ENCODE measurements around the gene TSFM. TPM values are rescaled to one million over a fixed set of nuclear protein-coding genes. Genes with fewer than 3 reads are reported as not detected.

The TSFM gene
- total and polyA plus RNA-seq, 3 donors from 2014 or later = 26.9 to 51.2 (median 30.0) TPM

DNA sequence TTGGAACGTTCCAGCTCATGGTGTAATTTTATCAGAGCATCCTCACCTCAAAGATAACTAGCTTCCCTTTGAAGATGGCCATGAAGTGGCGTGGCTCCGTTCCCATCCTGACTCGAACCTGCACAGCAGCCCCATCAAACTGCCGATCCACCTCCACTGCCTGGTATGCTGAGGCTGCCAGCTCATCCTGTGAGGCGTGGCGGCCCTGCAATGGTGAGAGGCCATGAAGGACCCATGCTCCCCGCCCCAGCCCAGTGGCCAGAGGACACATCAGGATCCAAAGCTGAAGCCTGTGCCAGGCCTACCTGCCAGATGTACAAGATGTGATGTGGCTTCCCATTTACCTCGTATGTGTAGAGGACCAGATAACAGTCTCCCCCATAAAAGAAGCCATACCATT lies 24.7 kb downstream of the TSFM start:
- H3K9me3 ChIP-seq = no peaks in the 10 kb centered on the region
- H3K27ac ChIP-seq = no peak overlapping the region
- H3K27me3 ChIP-seq = no peaks in the 10 kb centered on the region
- TF ChIP-seq, protein P1, sequence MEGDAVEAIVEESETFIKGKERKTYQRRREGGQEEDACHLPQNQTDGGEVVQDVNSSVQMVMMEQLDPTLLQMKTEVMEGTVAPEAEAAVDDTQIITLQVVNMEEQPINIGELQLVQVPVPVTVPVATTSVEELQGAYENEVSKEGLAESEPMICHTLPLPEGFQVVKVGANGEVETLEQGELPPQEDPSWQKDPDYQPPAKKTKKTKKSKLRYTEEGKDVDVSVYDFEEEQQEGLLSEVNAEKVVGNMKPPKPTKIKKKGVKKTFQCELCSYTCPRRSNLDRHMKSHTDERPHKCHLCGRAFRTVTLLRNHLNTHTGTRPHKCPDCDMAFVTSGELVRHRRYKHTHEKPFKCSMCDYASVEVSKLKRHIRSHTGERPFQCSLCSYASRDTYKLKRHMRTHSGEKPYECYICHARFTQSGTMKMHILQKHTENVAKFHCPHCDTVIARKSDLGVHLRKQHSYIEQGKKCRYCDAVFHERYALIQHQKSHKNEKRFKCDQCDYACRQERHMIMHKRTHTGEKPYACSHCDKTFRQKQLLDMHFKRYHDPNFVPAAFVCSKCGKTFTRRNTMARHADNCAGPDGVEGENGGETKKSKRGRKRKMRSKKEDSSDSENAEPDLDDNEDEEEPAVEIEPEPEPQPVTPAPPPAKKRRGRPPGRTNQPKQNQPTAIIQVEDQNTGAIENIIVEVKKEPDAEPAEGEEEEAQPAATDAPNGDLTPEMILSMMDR (IDR thresholded peaks at IDR 0.05) = no peak
- TF ChIP-seq POLR2A (IDR thresholded peaks at IDR 0.05) = no peak
- intact Hi-C loops (cut with DNase I; ENCODE audit: low total_unique reads) = loop anchor here (10.0 kb wide), 1 partner anchor 98 kb away; no protein-coding TSS in a partner anchor
- no peak for DNase-seq
- H3K4me3 ChIP-seq = no peak overlapping the region
- no peaks in the 10 kb centered on the region for H3K4me1 ChIP-seq
- H3K36me3 ChIP-seq (ENCODE audit: low read depth, missing control alignments) = no peaks in the 10 kb centered on the region
- 90 to 93% methylated on average over 4 to 9 of the region's 9 CpGs for WGBS, 2 donors

DNA sequence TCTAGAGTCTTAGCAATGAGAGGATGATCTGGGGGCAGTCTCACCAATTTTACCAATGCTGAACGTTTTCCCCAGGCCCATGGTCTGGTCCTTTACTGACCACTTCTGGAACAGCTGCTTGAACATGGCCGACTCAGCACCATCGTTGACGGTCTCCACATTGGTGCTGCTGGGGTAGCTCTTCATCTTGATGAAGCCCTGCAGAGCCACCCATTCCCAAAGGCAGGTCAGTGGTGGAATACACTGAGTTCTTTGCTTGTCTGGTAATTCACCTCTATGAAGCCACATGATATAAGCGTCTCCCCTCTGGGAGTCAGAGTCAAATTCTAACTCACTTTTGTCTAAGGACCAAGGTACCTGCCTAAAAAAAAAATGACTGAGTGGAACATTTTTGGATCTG lies 25.8 kb downstream of the TSFM start:
- H3K27ac ChIP-seq = no peak overlapping the region
- H3K36me3 ChIP-seq (ENCODE audit: low read depth, missing control alignments) = no peaks in the 10 kb centered on the region
- H3K27me3 ChIP-seq = no peaks in the 10 kb centered on the region
- no peak overlapping the region for H3K4me3 ChIP-seq
- WGBS, 2 donors = 92 to 95% methylated on average over 5 of the region's 5 CpGs
- TF ChIP-seq, protein P1 (IDR thresholded peaks at IDR 0.05) = no peak
- no peak for TF ChIP-seq POLR2A (IDR thresholded peaks at IDR 0.05)
- intact Hi-C loops (cut with DNase I; ENCODE audit: low total_unique reads) = loop anchor here (10.0 kb wide), 1 partner anchor 96 kb away; no protein-coding TSS in a partner anchor
- no peaks in the 10 kb centered on the region for H3K4me1 ChIP-seq
- no peak for DNase-seq
- no peaks in the 10 kb centered on the region for H3K9me3 ChIP-seq

DNA sequence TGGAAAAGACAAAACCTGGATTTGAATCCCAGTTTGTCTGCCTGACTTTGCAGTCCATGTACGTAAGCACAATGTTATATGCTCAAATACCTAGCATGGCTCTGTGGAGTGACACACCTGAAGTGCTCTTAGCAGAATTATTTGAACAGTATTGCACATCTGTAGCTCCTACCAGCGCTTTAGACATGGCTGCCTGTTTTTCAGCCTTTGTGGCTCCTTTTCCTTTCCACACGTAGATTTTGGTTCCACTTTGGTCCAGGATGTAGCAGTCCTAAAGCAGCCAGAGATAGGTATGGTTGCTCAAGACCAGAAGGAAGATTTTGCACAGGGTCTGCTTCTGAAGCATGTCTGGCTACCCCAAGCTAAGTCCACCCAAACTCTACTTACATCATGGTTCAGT lies 26.8 kb downstream of the TSFM start:
- TF ChIP-seq, protein P1 (IDR thresholded peaks at IDR 0.05) = no peak
- no peak for TF ChIP-seq POLR2A (IDR thresholded peaks at IDR 0.05)
- DNase-seq = no peak
- Histone ChIP-seq H3K4me3 (no peak overlapping the region), H3K4me1 (peaks cover 5% of the 10 kb centered on the region), H3K36me3 (ENCODE audit: low read depth, missing control alignments) (no peaks in the 10 kb centered on the region), H3K27me3 (no peaks in the 10 kb centered on the region), H3K9me3 (no peaks in the 10 kb centered on the region), H3K27ac (no peak overlapping the region)
- intact Hi-C loops (cut with DNase I; ENCODE audit: low total_unique reads) = loop anchor here (10.0 kb wide), 1 partner anchor 95 kb away; no protein-coding TSS in a partner anchor
- WGBS, 2 donors = 95 to 97% methylated on average over 3 of the region's 3 CpGs

DNA sequence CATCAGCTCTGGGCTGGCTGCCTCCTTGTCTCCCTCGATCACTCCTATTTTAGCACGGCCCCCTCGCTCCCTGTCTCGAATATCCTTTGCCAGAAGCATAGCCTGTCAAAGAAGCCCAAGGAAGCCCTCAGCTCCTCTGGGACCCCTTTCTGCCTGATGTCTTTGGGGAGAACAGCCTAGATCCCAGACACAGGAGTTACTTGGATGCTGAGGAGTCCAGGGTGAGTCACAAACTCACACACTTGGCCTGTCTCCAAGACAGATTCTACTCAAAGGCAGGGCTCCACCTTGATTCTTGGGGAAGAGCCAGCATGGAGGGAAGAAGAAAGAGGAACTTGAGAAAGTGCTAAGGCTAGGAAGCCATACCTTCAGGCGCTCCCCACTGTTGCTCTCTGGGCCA lies 27.9 kb downstream of the TSFM start:
- no peak for DNase-seq
- Histone ChIP-seq H3K9me3 (no peaks in the 10 kb centered on the region), H3K27ac (no peak overlapping the region), H3K36me3 (ENCODE audit: low read depth, missing control alignments) (no peaks in the 10 kb centered on the region), H3K4me1 (peaks cover 9% of the 10 kb centered on the region), H3K27me3 (no peaks in the 10 kb centered on the region), H3K4me3 (no peak overlapping the region)
- 80 to 85% methylated on average over 5 of the region's 5 CpGs for WGBS, 2 donors
- intact Hi-C loops (cut with DNase I; ENCODE audit: low total_unique reads) = no loop called here
- TF ChIP-seq, protein P1 (IDR thresholded peaks at IDR 0.05) = no peak
- TF ChIP-seq POLR2A (IDR thresholded peaks at IDR 0.05) = no peak

DNA sequence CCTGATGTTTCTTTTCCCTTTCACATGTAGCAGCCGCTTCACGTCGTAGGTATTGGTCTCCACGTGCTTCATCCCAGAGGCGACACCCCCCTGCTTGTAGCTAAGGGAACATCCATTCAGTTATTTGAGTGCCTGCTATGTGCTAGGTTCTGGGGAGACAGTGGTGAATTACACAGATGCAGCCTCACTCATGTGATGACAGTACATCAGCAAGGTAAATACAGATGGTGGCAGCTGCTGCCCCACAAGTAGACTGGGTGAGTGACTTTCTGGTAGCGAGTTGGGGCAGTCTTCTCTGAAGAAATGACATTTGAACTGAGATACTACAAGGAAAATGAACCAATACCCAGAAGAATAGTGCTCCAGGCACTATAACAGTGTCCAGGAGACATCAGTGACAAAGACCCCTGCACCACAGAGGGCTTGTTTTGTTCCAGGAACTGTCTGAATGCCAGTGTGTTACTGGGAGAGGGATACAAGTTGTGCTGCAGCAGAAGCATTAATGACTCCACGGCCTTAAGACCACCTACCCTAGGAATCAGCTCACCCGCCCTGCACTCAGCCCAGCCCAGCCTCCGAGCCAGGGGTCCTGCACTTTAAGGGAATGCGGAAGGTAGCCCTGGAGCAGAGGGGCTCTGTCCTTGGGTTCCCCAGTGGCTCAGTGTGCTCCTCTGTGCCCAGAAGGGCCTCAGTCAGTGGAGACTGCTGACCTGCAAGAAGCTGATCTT lies 28.6 kb downstream of the TSFM start:
- Histone ChIP-seq H3K27ac (no peak overlapping the region), H3K36me3 (ENCODE audit: low read depth, missing control alignments) (no peaks in the 10 kb centered on the region), H3K9me3 (no peaks in the 10 kb centered on the region), H3K4me3 (no peak overlapping the region), H3K4me1 (peaks cover 16% of the 10 kb centered on the region), H3K27me3 (no peaks in the 10 kb centered on the region)
- no peak for TF ChIP-seq POLR2A (IDR thresholded peaks at IDR 0.05)
- TF ChIP-seq, protein P1 (IDR thresholded peaks at IDR 0.05) = no peak
- 93 to 95% methylated on average over 10 of the region's 10 CpGs for WGBS, 2 donors
- no peak for DNase-seq
- intact Hi-C loops (cut with DNase I; ENCODE audit: low total_unique reads) = no loop called here
